OCI-M2 (cell line): Measurements from ENCODE around the gene TEX264.

Experiments used
- DNase-seq: peaks from one replicate; lab custom pipeline; 2025; ENCODE audit not compliant: unreplicated experiment; lab: John Stamatoyannopoulos, UW

TEX264 gene

GRCh38 chr3:51673802-51674654 is 3.0 kb downstream of the TEX264 start:
- no peak for DNase-seq

GRCh38 chr3:51675201-51675611 is 4.2 kb downstream of the TEX264 start:
- DNase-seq = no peak

DNA sequence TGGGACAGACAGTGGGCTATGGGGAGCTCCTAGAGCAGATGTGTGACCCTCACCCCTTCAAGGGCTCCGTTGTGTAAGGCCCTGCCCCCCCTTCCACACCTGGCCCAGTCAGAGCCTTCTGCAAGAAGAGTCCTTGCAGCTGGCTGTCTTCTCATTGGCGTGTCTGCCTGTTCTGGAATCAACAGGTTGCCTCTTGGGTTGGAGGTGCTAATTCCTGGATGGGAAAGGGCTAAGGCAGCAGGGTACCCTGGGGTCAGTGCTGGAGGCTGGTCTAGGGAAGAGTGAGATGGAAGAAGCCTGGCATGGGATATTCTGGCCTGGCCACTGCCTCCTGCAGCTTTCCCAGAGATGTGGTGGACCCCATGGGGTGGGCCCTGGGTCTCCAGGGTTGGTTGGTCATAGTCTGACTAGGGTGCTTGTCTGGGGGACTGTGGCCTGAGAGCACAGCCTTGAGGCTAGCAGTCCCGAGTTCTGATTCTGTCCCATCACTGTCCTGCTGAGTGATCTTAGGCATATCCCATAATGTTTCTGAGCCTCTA is 5.1 kb downstream of the TEX264 start:
- no peak for DNase-seq

DNA sequence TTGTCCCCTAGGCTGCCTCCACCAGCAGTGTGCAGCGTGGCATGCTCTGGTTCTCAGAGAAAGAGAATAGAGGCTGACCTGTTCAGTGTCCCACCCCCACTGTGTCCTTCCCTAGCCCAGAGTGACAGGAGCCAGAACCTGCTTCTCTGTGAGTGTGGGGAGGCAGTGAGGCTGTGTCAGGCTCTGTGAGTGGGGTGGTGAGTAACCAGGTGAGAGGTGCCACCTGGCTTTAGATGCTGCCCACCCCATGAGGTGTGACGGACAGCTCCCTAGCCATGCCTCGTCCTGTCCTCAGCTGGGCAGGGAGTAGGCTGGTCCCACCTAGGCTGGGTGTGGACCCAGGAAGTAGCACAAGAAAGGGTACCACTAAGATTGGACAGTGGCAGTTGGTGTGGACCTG is 6.3 kb downstream of the TEX264 start:
- no peak for DNase-seq

GRCh38 chr3:51678186-51678585 is 7.1 kb downstream of the TEX264 start:
- DNase-seq = no peak

DNA sequence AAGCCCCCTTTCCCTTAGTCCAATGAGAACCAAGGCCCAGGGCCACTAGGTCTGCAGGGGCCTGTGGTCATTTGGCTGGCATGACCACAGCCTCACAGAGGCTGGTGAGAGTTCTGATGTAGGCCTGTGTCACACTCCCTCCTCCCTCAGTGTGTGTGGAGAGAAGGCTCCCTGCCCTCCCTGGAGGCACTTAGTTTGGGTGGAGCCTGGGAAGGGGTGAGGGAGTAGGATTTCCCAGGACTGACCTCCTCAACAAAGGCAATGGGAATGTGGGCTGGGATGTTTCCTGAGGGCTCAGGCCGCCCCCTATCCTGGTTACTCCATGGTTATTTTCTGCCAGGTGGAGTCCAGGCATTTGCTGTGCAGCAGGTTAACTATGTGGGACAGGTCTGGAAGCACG is 7.6 kb downstream of the TEX264 start:
- no peak for DNase-seq

DNA sequence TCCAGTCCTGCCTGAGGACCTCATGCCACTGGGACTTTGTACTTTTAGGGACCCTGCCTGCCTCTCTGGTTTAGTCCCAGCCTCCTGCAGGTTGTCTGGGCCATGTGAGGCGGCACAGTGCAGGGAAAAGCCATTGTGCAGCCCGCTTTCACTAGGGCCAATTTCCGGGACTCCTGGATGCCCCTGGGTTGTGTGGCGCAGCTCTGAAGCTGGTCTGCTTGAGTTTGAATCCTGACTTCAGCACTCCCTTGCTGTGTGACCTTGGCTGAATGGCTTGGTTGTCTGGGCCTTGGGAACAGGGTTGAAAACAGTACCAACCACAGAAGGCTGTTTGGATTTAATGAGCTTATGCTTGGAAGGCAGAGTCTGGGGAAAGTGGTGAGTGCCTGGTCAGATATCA is 8.3 kb downstream of the TEX264 start:
- DNase-seq = no peak

DNA sequence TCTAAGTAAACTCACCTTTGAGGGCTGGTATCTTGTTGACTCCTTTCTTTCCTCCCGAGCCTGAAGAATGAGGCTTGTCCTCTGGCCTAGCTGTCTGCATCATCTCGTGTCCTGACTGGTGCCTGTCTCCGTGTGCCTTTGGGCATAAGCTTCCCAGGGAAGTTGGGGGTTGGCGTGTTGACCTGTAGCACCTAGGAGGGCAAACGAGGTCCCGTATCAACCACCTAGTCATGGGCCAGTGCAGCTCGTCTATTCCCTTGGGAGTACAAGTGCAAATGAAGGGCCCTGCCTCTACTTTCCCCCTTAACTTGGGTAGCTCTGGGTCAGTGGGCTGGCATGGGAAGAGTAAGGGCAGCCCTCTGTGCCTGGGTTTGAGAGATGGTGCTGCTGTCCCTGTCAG is 8.7 kb downstream of the TEX264 start:
- DNase-seq = no peak

- no peak for DNase-seq
Measured at GRCh38 chr3:51680196-51680595, 9.1 kb downstream of the TEX264 start.

GRCh38 chr3:51680663-51681230 is 9.7 kb downstream of the TEX264 start:
- no peak for DNase-seq

DNA sequence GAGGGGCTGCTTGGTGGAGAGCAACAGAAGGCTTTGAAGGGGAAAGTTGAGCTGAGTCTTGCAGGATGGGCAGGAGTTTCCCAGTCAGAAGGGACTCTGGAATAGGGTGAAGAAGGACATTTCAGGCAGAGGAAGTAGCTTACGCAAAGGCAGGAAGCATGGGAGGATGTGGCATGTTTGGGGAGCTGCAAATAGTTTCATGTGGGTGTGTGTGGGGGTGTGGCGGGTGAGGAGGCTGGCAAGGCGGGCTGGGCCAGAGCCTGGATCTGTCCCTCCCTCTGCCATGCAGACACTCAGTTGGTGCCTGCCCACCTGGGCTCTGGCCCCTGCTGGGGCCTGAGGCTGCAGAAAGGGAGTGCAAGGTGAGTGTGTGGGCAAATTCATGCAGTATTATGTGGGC is 10.4 kb downstream of the TEX264 start:
- DNase-seq = no peak

DNA sequence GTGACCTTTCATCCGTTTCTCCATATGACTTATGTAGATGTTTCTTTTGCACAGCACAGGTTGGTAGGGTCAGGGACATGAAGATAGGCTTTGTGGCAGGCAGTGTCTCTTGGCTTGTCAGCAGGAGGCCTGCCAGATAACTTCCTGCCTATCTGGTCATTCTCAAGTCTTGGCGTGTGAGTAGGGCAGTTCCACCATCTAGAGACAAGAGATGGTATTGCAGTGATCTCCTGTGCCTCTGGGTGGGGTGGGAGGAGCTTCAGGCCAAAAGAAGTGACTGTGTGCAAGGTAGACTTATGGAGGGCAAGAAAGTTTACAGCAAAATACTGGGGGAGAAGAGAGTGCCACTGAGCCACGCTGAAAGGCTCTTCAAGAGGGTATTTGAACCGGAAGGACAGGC is 11.0 kb downstream of the TEX264 start:
- peak; percentile 38 for DNase-seq

- DNase-seq = no peak
Measured at GRCh38 chr3:51682526-51682925, 11.5 kb downstream of the TEX264 start.

DNA sequence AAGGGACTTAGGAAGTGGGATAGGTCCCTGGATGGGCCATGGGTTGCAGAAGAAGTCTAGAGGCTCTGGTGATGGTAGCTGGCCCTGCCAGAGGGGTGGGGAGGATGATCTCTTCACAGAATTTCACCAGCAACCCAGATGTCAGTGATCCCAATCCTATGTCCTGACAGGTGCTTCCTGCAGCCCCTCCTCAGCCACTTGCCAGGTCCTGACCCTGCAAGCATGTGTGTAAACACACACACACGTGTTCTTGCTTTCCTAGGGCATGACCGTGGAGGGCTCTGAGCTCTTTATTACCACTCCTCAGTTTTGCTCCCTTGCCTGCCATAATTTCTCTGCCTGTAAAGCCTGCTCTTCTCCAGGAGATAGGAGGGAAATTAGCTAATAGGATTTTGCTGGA is 12.5 kb downstream of the TEX264 start:
- DNase-seq = no peak

GRCh38 chr3:51684971-51685751 is 14.1 kb downstream of the TEX264 start:
- DNase-seq = no peak

GRCh38 chr3:51686056-51686455 is 15.0 kb downstream of the TEX264 start:
- no peak for DNase-seq

DNA sequence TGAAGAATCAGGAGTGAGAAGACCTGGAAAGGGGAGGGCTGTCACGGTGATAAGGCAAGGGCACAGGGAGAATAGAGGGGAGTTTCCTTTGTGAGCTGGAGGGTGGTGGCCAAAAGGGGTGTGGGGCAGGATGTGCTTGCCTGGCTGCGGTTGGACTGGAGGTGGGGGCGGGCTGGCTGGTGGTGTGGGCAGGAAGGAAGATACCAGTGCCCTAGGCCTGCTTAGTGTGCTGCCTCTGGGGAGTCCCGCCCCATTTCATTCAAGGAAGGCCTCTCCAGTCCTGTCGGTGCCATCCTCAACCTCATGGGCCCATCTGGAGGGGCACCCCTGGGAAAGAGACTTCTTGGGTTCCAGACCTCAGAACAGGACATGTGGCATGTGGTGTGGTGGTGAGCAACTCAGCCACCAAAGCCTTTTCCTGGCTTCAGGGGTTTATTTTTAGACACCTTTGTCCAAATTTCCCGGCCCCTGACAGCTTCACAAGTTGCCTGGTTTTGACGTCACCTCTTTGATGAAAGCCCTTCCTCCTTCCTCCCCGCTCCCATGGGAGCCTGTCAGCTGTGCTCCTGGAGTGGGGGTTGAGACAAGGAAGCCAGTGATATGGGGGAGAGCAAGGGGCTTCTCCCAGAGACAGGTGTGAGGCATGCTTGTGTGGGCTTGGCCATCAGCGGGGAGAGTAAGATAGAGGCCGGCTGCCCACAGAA is 15.6 kb downstream of the TEX264 start:
- DNase-seq = peak; percentile 30

GRCh38 chr3:51687431-51688205 is 16.6 kb downstream of the TEX264 start:
- no peak for DNase-seq

DNA sequence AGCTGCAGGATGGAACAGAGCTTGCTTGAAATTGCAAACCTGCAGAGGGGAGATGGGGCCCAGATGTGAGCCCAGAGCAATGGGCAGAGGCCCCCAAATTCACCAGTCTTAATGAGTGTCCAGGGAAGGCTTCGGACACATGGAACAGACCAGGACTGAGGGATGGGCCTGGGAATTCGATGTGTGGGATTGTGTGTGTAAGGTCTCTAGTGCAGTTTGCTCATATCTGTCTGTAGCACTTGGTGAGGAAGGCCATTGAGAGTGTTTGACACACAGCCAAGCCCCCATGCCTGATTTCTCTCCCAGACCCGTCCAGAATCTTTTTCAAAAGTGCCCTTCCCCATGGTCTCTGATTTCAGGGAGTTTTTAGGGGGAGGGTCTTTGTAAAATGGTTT is 17.2 kb downstream of the TEX264 start:
- no peak for DNase-seq

GRCh38 chr3:51691021-51691420 is 20.0 kb downstream of the TEX264 start:
- DNase-seq = no peak
